ENCODE results near the gene OR5H14.

GRCh38 chr3:98148751-98149150, 1.5 kb downstream of the OR5H14 start:
- TF ChIP-seq, protein P1, sequence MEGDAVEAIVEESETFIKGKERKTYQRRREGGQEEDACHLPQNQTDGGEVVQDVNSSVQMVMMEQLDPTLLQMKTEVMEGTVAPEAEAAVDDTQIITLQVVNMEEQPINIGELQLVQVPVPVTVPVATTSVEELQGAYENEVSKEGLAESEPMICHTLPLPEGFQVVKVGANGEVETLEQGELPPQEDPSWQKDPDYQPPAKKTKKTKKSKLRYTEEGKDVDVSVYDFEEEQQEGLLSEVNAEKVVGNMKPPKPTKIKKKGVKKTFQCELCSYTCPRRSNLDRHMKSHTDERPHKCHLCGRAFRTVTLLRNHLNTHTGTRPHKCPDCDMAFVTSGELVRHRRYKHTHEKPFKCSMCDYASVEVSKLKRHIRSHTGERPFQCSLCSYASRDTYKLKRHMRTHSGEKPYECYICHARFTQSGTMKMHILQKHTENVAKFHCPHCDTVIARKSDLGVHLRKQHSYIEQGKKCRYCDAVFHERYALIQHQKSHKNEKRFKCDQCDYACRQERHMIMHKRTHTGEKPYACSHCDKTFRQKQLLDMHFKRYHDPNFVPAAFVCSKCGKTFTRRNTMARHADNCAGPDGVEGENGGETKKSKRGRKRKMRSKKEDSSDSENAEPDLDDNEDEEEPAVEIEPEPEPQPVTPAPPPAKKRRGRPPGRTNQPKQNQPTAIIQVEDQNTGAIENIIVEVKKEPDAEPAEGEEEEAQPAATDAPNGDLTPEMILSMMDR (IDR thresholded peaks at IDR 0.05): no peak
- TF ChIP-seq POLR2A (IDR thresholded peaks at IDR 0.05): no peak

Data from Peyer's patch (tissue), 4 donors.